Measurements from ENCODE around the gene FUT7.

Gene FUT7

DNA sequence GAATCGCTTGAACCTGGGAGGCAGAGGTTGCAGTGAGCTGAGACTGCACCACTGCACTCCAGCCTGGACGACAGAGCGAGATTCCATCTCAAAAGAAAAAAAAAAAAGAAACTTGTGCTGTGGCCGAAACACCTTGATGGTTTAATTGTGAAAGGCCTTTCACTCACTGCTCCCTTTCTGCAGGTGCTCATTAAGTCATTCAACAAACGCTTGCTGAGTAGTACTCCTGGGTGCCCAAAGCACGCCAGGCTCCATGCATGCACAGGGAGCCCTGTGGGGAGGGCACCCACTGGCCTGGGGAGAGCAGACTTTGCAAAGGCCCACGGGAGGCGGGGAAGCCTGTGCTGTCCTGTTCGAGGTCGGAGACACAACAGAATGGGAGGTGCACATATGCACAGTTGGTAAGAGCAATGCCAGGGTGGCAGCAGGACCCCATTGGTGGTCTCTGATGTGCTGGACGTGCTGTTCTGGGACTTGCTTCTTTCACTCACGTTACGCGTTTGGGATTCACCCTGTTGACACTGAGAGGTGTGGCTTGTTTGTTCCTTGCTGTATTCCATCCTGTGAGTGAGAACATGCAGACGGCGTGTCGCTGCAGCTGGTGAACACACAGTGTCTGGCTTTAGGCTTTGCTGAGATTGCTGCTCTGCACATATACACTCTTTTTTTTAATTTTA is 25.0 kb upstream of the FUT7 start:
- H3K9me3 Mint-ChIP-seq (ENCODE audit: low read depth): no peaks in the 10 kb centered on the region
- peaks cover 2% of the 10 kb centered on the region for H3K27me3 Mint-ChIP-seq
- no peaks in the 10 kb centered on the region for H3K4me1 Mint-ChIP-seq (ENCODE audit: low read depth)
- no peak overlapping the region for H3K4me3 Mint-ChIP-seq
- no peak overlapping the region for H3K27ac Mint-ChIP-seq
- no peaks in the 10 kb centered on the region for H3K36me3 Mint-ChIP-seq

- Mint-ChIP-seq H3K4me1 (ENCODE audit: low read depth) (no peaks in the 10 kb centered on the region), H3K27ac (no peak overlapping the region), H3K27me3 (peaks cover 2% of the 10 kb centered on the region), H3K36me3 (no peaks in the 10 kb centered on the region), H3K9me3 (ENCODE audit: low read depth) (no peaks in the 10 kb centered on the region), H3K4me3 (no peak overlapping the region)
These were observed 23.8 kb upstream of the FUT7 start for GRCh38 chr9:137055385-137056364.

GRCh38 chr9:137054932-137055384 is 23.1 kb upstream of the FUT7 start:
- Mint-ChIP-seq H3K4me3 (no peak overlapping the region), H3K36me3 (no peaks in the 10 kb centered on the region), H3K27me3 (peaks cover 2% of the 10 kb centered on the region), H3K27ac (no peak overlapping the region), H3K4me1 (ENCODE audit: low read depth) (no peaks in the 10 kb centered on the region), H3K9me3 (ENCODE audit: low read depth) (no peaks in the 10 kb centered on the region)

DNA sequence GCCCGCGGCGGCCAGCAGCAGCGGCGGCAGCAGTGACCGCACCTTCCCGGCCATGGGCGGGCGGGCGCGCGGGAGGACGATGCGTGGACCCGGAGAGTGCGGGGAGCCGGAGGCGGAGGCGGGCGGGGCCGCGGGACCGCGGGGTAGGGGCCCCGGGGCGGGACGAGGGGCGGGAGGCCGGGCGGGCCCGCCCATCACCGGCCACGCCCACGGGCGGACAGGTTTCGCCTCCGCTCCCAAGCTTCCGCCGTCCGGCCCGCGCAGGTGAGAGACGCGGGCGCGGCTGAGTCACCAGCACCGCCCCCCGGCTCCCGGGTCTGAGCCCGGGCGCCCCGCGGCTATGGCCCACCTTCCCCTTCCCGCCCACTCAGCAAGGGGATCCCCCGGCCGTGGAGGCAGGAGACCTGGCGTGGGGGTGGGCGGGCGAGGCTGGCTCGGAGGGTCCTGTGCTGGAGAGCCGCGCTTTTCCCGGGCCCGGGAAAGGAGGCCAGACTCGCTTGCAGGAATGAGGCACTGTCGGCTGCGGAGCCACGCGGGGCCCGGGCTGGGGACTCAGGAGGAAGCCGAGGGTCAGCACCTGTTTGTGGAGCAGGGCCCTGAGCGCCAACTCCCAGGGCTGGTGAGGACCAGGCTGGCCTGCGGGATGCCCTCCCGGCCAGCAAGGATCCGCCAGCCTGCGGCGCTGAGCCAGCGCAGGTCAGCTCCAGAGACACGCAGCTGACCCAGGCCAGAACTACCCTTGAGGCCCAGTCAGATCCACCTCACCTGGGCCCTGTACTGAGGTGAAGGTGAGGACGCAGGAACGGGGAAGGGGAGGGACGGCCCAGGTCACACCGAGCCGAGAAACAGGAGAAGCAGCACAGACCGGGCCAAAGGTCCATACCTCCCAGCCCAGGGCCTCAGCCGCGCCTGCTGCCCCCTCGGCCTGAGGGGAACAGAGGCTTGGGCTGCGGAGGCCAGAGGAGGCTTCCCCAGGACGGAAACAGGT is 22.4 kb upstream of the FUT7 start, which contains the start of gene ENTPD2:
Gene ENTPD2, minus strand, starts transcription at position 118 of the 988 bp plus-strand sequence. Its CDS starts 64 bp downstream, at position 54.
- H3K27me3 Mint-ChIP-seq: peaks cover 5% of the 10 kb centered on the region
- no peak within 1 kb of the TSS for H3K27ac Mint-ChIP-seq
- H3K4me3 Mint-ChIP-seq: no peak within 1 kb of the TSS
- H3K4me1 Mint-ChIP-seq (ENCODE audit: low read depth): no peaks in the 10 kb centered on the region
- H3K9me3 Mint-ChIP-seq (ENCODE audit: low read depth): no peaks in the 10 kb centered on the region
- no peaks in the 10 kb centered on the region for H3K36me3 Mint-ChIP-seq

GRCh38 chr9:137052998-137053943 is 21.4 kb upstream of the FUT7 start:
- H3K9me3 Mint-ChIP-seq (ENCODE audit: low read depth): no peaks in the 10 kb centered on the region
- no peak overlapping the region for H3K27ac Mint-ChIP-seq
- H3K4me1 Mint-ChIP-seq (ENCODE audit: low read depth): no peaks in the 10 kb centered on the region
- no peaks in the 10 kb centered on the region for H3K36me3 Mint-ChIP-seq
- H3K27me3 Mint-ChIP-seq: peaks cover 5% of the 10 kb centered on the region
- no peak overlapping the region for H3K4me3 Mint-ChIP-seq

- no peaks in the 10 kb centered on the region for H3K36me3 Mint-ChIP-seq
- no peak overlapping the region for H3K27ac Mint-ChIP-seq
- no peaks in the 10 kb centered on the region for H3K9me3 Mint-ChIP-seq (ENCODE audit: low read depth)
- peaks cover 5% of the 10 kb centered on the region for H3K27me3 Mint-ChIP-seq
- no peak overlapping the region for H3K4me3 Mint-ChIP-seq
- no peaks in the 10 kb centered on the region for H3K4me1 Mint-ChIP-seq (ENCODE audit: low read depth)
These were observed 20.4 kb upstream of the FUT7 start for GRCh38 chr9:137052293-137052692.

GRCh38 chr9:137051145-137051724 is 19.3 kb upstream of the FUT7 start:
- Mint-ChIP-seq H3K27ac (no peak overlapping the region), H3K9me3 (ENCODE audit: low read depth) (no peaks in the 10 kb centered on the region), H3K4me1 (ENCODE audit: low read depth) (peaks cover 3% of the 10 kb centered on the region), H3K27me3 (peaks cover 5% of the 10 kb centered on the region), H3K4me3 (no peak overlapping the region), H3K36me3 (no peaks in the 10 kb centered on the region)

DNA sequence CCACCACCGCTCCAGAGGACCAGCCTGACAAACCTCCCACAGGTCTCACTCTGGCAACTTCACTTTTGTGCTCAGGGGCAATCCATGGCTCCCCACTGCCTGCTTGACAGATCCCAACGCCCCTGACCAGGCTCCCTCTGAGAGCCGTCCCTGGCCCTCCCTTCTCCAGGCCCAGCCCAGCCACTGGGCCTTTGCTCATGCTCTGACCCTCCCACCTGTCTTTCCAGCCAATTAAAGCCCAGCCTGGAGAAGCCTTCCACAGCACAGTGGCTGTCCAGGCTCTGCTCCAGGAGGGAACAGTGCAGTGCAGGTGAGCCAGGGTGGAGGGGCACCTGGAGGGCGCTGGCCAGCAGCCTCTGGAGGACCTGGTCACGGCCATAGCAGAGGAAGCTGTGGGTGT is 18.7 kb upstream of the FUT7 start:
- Mint-ChIP-seq H3K9me3 (ENCODE audit: low read depth) (no peaks in the 10 kb centered on the region), H3K27ac (no peak overlapping the region), H3K36me3 (no peaks in the 10 kb centered on the region), H3K4me1 (ENCODE audit: low read depth) (peaks cover 3% of the 10 kb centered on the region), H3K4me3 (no peak overlapping the region), H3K27me3 (peaks cover 5% of the 10 kb centered on the region)

GRCh38 chr9:137049544-137050449 is 17.9 kb upstream of the FUT7 start:
- no peak overlapping the region for H3K27ac Mint-ChIP-seq
- no peaks in the 10 kb centered on the region for H3K9me3 Mint-ChIP-seq (ENCODE audit: low read depth)
- H3K27me3 Mint-ChIP-seq: peaks cover 6% of the 10 kb centered on the region
- H3K4me3 Mint-ChIP-seq: no peak overlapping the region
- peaks cover 7% of the 10 kb centered on the region for H3K4me1 Mint-ChIP-seq (ENCODE audit: low read depth)
- no peaks in the 10 kb centered on the region for H3K36me3 Mint-ChIP-seq

DNA sequence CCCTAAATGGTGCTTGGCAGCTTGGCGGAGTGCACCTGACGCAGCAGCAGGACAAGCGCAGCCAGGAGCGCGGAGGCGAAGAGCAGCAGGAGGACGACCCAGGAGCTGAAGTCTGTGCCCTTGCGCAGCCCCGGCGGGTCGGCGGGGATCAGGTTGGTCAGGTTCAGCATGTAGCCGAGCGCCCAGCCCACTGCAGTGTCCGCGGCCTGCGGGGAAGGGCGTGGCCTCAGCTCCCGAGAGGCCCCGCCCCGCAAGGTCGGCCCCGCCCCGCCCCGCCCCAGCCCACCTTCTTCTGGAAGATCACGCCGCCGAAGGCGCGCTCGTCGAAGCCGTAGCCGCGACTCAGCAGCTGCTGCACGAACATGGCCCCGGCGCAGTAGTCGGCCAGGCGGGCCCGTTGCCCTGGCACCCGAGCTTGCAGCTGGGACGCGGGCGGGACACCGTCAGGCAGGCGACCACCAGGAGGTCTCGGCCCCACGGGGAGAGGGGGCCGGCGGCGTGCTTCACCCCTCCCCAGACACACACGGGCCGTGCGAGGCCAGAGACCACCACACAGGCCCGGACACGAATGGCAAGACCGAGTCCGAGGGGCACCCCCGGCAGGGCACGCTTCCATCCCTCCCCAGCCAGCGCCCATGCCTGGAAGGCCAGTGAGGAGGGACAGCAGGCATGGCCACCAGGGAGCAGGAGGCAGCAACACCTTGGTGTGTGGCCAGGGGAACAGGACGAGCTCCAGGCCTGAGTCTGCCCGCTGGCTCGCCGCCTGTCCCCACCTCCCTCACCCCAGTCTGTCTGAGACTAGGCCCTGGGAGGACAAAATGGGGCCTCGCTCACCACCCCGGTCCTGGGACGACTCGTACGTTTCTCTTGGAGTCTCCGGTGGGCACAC is 17.0 kb upstream of the FUT7 start:
- H3K4me1 Mint-ChIP-seq (ENCODE audit: low read depth): peaks cover 11% of the 10 kb centered on the region
- H3K27me3 Mint-ChIP-seq: peaks cover 6% of the 10 kb centered on the region
- H3K9me3 Mint-ChIP-seq (ENCODE audit: low read depth): no peaks in the 10 kb centered on the region
- H3K27ac Mint-ChIP-seq: no peak overlapping the region
- no peak overlapping the region for H3K4me3 Mint-ChIP-seq
- no peaks in the 10 kb centered on the region for H3K36me3 Mint-ChIP-seq

GRCh38 chr9:137046088-137046787 is 14.3 kb upstream of the FUT7 start, which contains the start of gene NPDC1:
TSS of gene NPDC1 (minus strand) at chr9:137046177. CDS start at chr9:137045989, 188 bp downstream.
- Mint-ChIP-seq H3K4me1 (ENCODE audit: low read depth) (peaks cover 11% of the 10 kb centered on the region), H3K4me3 (peak within 1 kb of the TSS; percentile 70), H3K27ac (no peak within 1 kb of the TSS), H3K36me3 (no peaks in the 10 kb centered on the region), H3K27me3 (peaks cover 5% of the 10 kb centered on the region), H3K9me3 (ENCODE audit: low read depth) (no peaks in the 10 kb centered on the region)
